Cardiac muscle cell (in vitro differentiated cells and primary cell): ENCODE data around the gene BIK. TPM values are rescaled to one million over a fixed set of nuclear protein-coding genes. Genes with fewer than 3 reads are reported as not detected.

Source experiments
- DNase-seq, 2 donors: peaks; one replicate each; pipeline versions ENCODE4 v3.0.0 to v3.0.0-alpha.2; 2010 to 2017; ENCODE audit warnings: low read depth in 1 of 2, low spot score in 1 of 2
- H3K27ac ChIP-seq: fragments of 200-600 bp; sonication (generic); 2 replicates; pipeline ENCODE4 v1.5.1; 2016
- H3K27me3 ChIP-seq: fragments of 200-600 bp; sonication (generic); 2 replicates; pipeline ENCODE4 v1.6.0; 2016; ENCODE audit warnings: control low read depth
- H3K36me3 ChIP-seq: fragments of 200-600 bp; sonication (generic); 2 replicates; pipeline ENCODE4 v1.5.1; 2016; ENCODE audit warnings: control low read depth
- H3K4me1 ChIP-seq: fragments of 200-600 bp; sonication (generic); 2 replicates; pipeline ENCODE4 v1.8.1; 2017; ENCODE audit warnings: low read depth, mild to moderate bottlenecking, mixed run types
- H3K4me3 ChIP-seq: fragments of 200-600 bp; sonication (generic); 2 replicates; pipeline ENCODE4 v1.5.1; 2016; ENCODE audit warnings: mild to moderate bottlenecking
- H3K9me3 ChIP-seq: fragments of 200-600 bp; sonication (generic); 2 replicates; pipeline ENCODE4 v1.5.1; 2017; ENCODE audit warnings: low read depth, mild to moderate bottlenecking, control low read depth
- CTCF ChIP-seq: IDR thresholded peaks from 2 replicates; pipeline ENCODE4 v1.5.1; 2012; ENCODE audit warnings: low read depth, mild to moderate bottlenecking, low read length
- polyA plus RNA-seq: library from polyadenylated mRNA; unstranded; fragments of >200 nt; fragmentation: Nextera tagmentation; extraction: Ambion mirVana; gene quantifications from 2 replicates; pipeline ENCODE4 v1.2.1, GENCODE V29; 2016
- total RNA-seq: library from RNA; depleted of rRNA; stranded (reverse); fragments of >200 nt; gene quantifications from 2 replicates; pipeline ENCODE4 v1.2.3, GENCODE V29; 2016

BIK gene
- total and polyA plus RNA-seq, 2 experiments from 2014 or later = 34.6 to 41.7 TPM

GRCh38 chr22:43133401-43133800 is 22.9 kb downstream of the BIK start:
- no peaks in the 10 kb centered on the region for H3K27me3 ChIP-seq
- H3K9me3 ChIP-seq = no peaks in the 10 kb centered on the region
- no peak overlapping the region for H3K27ac ChIP-seq
- peaks cover 21% of the 10 kb centered on the region for H3K36me3 ChIP-seq
- no peak for DNase-seq
- no peaks in the 10 kb centered on the region for H3K4me1 ChIP-seq
- TF ChIP-seq CTCF = no peak
- H3K4me3 ChIP-seq = no peak overlapping the region

DNA sequence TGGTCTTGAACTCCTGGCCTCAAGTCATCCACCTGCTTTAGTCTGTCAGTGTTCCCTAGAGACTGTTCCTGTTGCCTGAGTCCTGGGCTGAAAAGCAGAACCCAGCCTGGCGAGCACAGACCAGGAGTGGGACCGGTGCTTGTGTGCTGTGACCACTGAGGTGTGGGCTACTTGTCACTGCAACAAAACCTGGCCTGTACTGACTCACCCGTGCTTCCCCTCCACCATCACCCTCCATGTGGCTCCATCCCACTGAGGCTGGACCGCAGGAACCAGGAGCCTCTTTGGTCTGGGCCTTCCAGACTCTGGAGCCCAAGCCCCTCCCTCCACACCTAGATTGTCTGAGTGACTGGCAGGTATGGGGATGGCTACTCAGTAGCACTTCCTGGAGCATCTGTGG is 24.0 kb downstream of the BIK start:
- no peak for TF ChIP-seq CTCF
- no peak overlapping the region for H3K27ac ChIP-seq
- DNase-seq = no peak
- no peaks in the 10 kb centered on the region for H3K27me3 ChIP-seq
- H3K36me3 ChIP-seq = peaks cover 21% of the 10 kb centered on the region
- H3K9me3 ChIP-seq = no peaks in the 10 kb centered on the region
- no peaks in the 10 kb centered on the region for H3K4me1 ChIP-seq
- H3K4me3 ChIP-seq = no peak overlapping the region

DNA sequence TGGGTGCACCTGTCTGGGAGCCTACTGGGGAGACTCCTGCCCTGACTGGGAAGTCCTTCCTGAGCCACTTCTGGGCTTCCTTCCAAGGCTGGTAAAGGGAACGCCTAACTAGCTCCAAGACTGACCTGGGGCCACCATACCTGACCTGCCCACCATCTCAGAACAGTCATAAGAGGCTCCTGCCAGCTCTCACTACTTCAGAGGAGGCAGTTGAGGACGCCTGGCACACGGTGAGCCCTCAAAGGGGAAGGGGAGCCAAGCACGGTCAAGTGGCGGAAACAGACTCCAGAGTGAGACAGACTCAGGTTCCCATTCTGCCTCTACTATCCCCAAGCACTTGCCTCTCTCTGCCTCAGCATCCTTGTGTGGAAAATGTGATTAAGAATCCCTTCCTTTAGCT is 25.0 kb downstream of the BIK start:
- Histone ChIP-seq H3K4me3 (no peak overlapping the region), H3K27ac (no peak overlapping the region), H3K9me3 (no peaks in the 10 kb centered on the region), H3K4me1 (no peaks in the 10 kb centered on the region), H3K27me3 (no peaks in the 10 kb centered on the region), H3K36me3 (peaks cover 30% of the 10 kb centered on the region)
- TF ChIP-seq CTCF = no peak
- no peak for DNase-seq

DNA sequence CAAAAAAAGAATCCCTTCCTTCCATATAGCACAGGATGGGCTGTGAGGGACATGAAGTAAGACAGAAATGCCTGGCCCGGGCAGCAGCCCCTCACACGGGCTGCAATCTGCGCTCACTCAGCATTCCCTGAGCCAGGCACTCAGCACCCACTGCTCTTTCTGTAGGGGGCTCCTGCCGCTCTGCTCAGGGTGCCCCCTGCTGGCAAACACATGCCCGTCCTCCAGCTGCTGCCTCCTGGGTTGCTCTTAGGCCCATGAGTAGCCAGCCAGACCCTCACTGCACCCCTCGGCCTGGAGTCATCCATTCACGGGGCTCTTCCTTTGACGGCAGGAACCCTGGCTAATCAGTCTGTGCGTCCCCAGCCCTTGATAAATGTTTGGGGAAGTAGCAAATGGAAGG is 25.7 kb downstream of the BIK start:
- Histone ChIP-seq H3K9me3 (no peaks in the 10 kb centered on the region), H3K36me3 (peaks cover 30% of the 10 kb centered on the region), H3K4me1 (no peaks in the 10 kb centered on the region), H3K27me3 (no peaks in the 10 kb centered on the region), H3K27ac (peak overlapping the region; percentile 49), H3K4me3 (no peak overlapping the region)
- peak; percentile 57 to 78 for DNase-seq
- peak; percentile 77 for TF ChIP-seq CTCF

GRCh38 chr22:43136801-43137200 is 26.3 kb downstream of the BIK start:
- no peak overlapping the region for H3K4me3 ChIP-seq
- TF ChIP-seq CTCF = no peak

More at GRCh38 chr22:43136801-43137200, 26.3 kb downstream of the BIK start:
- Histone ChIP-seq H3K27me3 (no peaks in the 10 kb centered on the region), H3K27ac (peak overlapping the region; percentile 49), H3K36me3 (peaks cover 30% of the 10 kb centered on the region), H3K4me1 (no peaks in the 10 kb centered on the region), H3K9me3 (no peaks in the 10 kb centered on the region)
- DNase-seq = no peak
